Keratinocyte (primary cell): ENCODE results near the gene ALLC. TPM values are rescaled to one million over a fixed set of nuclear protein-coding genes. Genes with fewer than 3 reads are reported as not detected.

Source experiments
- DNase-seq: peaks from one replicate; pipeline ENCODE4 v3.0.0-alpha.2; 2011; ENCODE audit warnings: low read depth, missing footprints, low spot score
- FAIRE-seq: peaks from 2 replicates; lab custom pipeline; 2011; peaks lifted over from hg19 to GRCh38; lab: Jason Lieb, UNC
- H2AFZ ChIP-seq: 2 replicates; pipeline ENCODE4 v1.6.0; 2012; ENCODE audit warnings: low read length, control low read depth, inconsistent platforms; ENCODE audit not compliant: control insufficient read depth
- H3K27ac ChIP-seq: 2 replicates; pipeline ENCODE4 v1.5.1; 2011; ENCODE audit warnings: low read length; ENCODE audit not compliant: control insufficient read depth, insufficient read depth
- H3K27me3 ChIP-seq: 3 replicates; pipeline ENCODE4 v1.6.0; 2011; ENCODE audit warnings: low read length; ENCODE audit not compliant: control insufficient read depth, insufficient read depth; ENCODE audit errors: extremely low read depth
- H3K36me3 ChIP-seq, 2 experiments: 2 replicates in 1 of 2; 3 replicates in 1 of 2; pipeline ENCODE4 v1.5.1; 2011; ENCODE audit warnings: low read length in 2 of 2, mild to moderate bottlenecking in 1 of 2; ENCODE audit not compliant: control insufficient read depth in 2 of 2, insufficient read depth in 2 of 2; ENCODE audit errors: extremely low read depth in 1 of 2
- H3K4me1 ChIP-seq: 3 replicates; pipeline ENCODE4 v1.5.1; 2011; ENCODE audit warnings: low read length; ENCODE audit not compliant: control insufficient read depth, insufficient read depth; ENCODE audit errors: extremely low read depth
- H3K4me2 ChIP-seq: 3 replicates; pipeline ENCODE4 v1.6.0; 2011; ENCODE audit warnings: low read depth, low read length; ENCODE audit not compliant: control insufficient read depth, insufficient read depth; ENCODE audit errors: extremely low read depth
- H3K4me3 ChIP-seq, 3 experiments: fragments of 200-600 bp in 1 of 3; sonication (generic) in 1 of 3; 2 replicates in 2 of 3; 3 replicates in 1 of 3; pipeline ENCODE4 v1.5.1; 2011 to 2016; ENCODE audit warnings: low read length in 3 of 3, mild to moderate bottlenecking in 3 of 3, control low read depth in 2 of 3, inconsistent platforms in 1 of 3, low read depth in 1 of 3, mixed read lengths in 1 of 3, mixed run types in 1 of 3, moderate library complexity in 1 of 3; ENCODE audit not compliant: control insufficient read depth in 2 of 3, insufficient read depth in 2 of 3; ENCODE audit errors: extremely low read depth in 1 of 3
- H3K79me2 ChIP-seq: 2 replicates; pipeline ENCODE4 v1.6.0; 2012; ENCODE audit warnings: low read length; ENCODE audit not compliant: control insufficient read depth, insufficient read depth
- H3K9ac ChIP-seq: 3 replicates; pipeline ENCODE4 v1.6.0; 2011; ENCODE audit warnings: low read length; ENCODE audit not compliant: control insufficient read depth, insufficient read depth; ENCODE audit errors: extremely low read depth
- H3K9me1 ChIP-seq: 3 replicates; pipeline ENCODE4 v1.6.0; 2011; ENCODE audit warnings: low read length; ENCODE audit not compliant: control insufficient read depth, insufficient read depth; ENCODE audit errors: extremely low read depth
- H3K9me3 ChIP-seq: 2 replicates; pipeline ENCODE4 v1.5.1; 2012; ENCODE audit warnings: low read depth, low read length; ENCODE audit not compliant: control insufficient read depth
- H4K20me1 ChIP-seq: 3 replicates; pipeline ENCODE4 v1.6.0; 2011; ENCODE audit warnings: low read length; ENCODE audit not compliant: control insufficient read depth, insufficient read depth; ENCODE audit errors: extremely low read depth
- EZH2 ChIP-seq: IDR thresholded peaks from one replicate; pipeline ENCODE4 v1.6.1; 2012; ENCODE audit warnings: inconsistent platforms, mild to moderate bottlenecking, low read length, moderate library complexity
- dilution Hi-C: fragments of 300-500 bp; cut with MboI; formaldehyde crosslinking; loops from one replicate; pipeline ENCODE4 v1.7.0; 2020; ENCODE audit warnings: low sequenced_read_pairs; ENCODE audit not compliant: extremely low pct_ligation_motif_present
- polyA plus RNA-seq, 5 experiments: library from polyadenylated mRNA; depleted of rRNA in 3 of 5; stranded (reverse) in 3 of 5; stranded (forward) in 1 of 5; unstranded in 1 of 5; fragments of >200 nt; gene quantifications; 1 replicate in 1 of 5; 2 replicates in 3 of 5; 3 replicates in 1 of 5; pipeline versions ENCODE4 v1.2.1 to v1.2.3, GENCODE V29; 2011 to 2012; ENCODE audit warnings: missing spikeins in 2 of 5, low read depth in 1 of 5, low replicate concordance in 1 of 5
- TF ChIP-seq, protein P1 (sequence below), 3 experiments: IDR thresholded peaks in 1 of 3; conservative IDR thresholded peaks in 1 of 3; optimal IDR thresholded peaks in 1 of 3; 2 replicates in 2 of 3; 3 replicates in 1 of 3; pipeline versions ENCODE3 to v1.5.1; 2011; ENCODE audit warnings: low read length in 3 of 3, mild to moderate bottlenecking in 3 of 3, moderate library complexity in 2 of 3, control low read depth in 1 of 3, inconsistent platforms in 1 of 3; ENCODE audit not compliant: insufficient read depth in 2 of 3; ENCODE audit errors: extremely low read depth in 1 of 3

Gene ALLC
- polyA plus RNA-seq, 1 donor (not counting 4 experiments of a cell fraction or from before 2014, with no cell fraction given), result not detected

DNA sequence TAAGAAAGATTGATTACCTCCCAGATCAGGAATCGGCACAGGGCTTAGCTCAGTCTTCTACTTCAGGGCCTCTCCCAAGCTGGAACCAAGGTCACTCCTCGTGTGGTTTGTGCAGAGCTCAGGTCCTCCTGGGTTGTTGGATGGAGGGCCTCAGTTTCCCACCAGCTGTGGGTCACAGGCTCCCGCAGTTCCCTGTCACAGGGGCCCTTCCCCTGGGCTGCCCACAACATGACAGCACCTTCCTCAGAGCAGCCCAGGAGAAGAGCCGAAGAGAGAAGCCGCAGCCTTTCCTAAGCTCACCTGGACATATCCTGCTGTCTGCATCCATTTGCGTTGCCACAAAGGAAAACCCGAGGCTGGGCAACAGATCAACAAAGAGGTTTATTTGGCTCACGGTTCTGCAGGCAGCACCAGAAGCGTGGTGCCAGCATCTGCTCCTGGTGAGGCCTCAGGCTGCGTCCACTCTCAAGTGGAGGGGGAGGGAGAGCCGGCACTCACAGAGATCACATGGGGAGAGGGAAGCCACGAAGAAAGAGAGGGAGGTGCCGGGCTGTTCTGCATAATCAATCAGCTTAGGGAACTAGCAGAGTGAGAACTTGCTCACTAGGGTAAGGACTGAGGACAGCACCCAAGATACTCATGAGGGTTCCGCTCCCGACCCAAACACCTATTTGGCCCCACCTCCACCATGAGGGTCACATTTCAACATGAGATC lies 13.0 kb upstream of the ALLC start:
- DNase-seq (no peak), FAIRE-seq (no peak)
- no peak overlapping the region for H3K27ac ChIP-seq
- no peaks in the 10 kb centered on the region for H4K20me1 ChIP-seq
- H3K4me3 ChIP-seq, result no peak overlapping the region
- no peaks in the 10 kb centered on the region for H3K9me1 ChIP-seq
- no peak overlapping the region for H3K4me2 ChIP-seq
- no peaks in the 10 kb centered on the region for H3K36me3 ChIP-seq
- H3K27me3 ChIP-seq, result no peaks in the 10 kb centered on the region
- H3K4me1 ChIP-seq, result no peaks in the 10 kb centered on the region
- dilution Hi-C loops, result no loop called here
- H2AFZ ChIP-seq, result no peak overlapping the region
- H3K9ac ChIP-seq, result no peak overlapping the region
- H3K79me2 ChIP-seq, result no peaks in the 10 kb centered on the region
- no peaks in the 10 kb centered on the region for H3K9me3 ChIP-seq
- TF ChIP-seq EZH2, result no peak
- TF ChIP-seq, protein P1, sequence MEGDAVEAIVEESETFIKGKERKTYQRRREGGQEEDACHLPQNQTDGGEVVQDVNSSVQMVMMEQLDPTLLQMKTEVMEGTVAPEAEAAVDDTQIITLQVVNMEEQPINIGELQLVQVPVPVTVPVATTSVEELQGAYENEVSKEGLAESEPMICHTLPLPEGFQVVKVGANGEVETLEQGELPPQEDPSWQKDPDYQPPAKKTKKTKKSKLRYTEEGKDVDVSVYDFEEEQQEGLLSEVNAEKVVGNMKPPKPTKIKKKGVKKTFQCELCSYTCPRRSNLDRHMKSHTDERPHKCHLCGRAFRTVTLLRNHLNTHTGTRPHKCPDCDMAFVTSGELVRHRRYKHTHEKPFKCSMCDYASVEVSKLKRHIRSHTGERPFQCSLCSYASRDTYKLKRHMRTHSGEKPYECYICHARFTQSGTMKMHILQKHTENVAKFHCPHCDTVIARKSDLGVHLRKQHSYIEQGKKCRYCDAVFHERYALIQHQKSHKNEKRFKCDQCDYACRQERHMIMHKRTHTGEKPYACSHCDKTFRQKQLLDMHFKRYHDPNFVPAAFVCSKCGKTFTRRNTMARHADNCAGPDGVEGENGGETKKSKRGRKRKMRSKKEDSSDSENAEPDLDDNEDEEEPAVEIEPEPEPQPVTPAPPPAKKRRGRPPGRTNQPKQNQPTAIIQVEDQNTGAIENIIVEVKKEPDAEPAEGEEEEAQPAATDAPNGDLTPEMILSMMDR (optimal IDR thresholded peaks at IDR 0.05 in 1 of 3, IDR thresholded peaks at IDR 0.05 in 1 of 3, conservative IDR thresholded peaks at IDR 0.05 in 1 of 3; ENCODE audit: extremely low read depth in 1 of 3, insufficient read depth in 2 of 3, low read length in 3 of 3), result no peak

DNA sequence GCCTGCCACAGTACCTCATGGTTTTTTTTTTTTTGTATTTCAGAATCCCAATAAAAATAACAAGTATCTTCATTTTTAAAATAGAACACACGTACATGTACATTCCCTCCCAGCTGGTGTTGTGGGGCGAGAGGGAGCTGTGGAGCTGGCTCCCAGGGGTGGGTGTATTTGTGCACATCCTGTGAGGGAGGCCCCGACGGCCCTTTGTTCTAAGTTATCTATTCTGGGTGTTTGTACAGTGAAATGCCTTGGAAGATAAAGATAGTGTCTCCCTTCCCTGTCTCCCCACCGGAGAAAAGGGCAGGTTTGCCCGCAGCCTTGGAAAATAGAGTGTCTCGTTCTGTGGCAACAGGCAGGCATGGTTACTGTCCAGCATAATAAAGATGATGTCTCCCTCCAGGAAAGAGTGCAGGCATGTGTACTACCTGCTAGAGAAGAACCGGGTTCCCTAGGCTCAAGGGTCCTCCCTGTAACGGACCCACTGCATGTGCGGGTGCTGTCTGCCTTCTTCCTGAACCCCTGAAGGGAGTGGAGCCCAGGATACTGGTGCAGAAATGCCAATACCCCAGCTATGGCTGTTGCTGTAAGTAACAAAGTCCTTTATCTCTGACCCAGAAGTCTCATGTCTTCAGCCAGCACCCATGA lies 12.1 kb upstream of the ALLC start:
- Histone ChIP-seq H3K4me1 (peaks cover 2% of the 10 kb centered on the region), H3K27me3 (no peaks in the 10 kb centered on the region), H4K20me1 (no peaks in the 10 kb centered on the region), H3K79me2 (no peaks in the 10 kb centered on the region), H3K9ac (no peak overlapping the region), H3K4me2 (no peak overlapping the region), H3K9me3 (no peaks in the 10 kb centered on the region), H3K9me1 (no peaks in the 10 kb centered on the region), H3K4me3 (no peak overlapping the region), H3K36me3 (no peaks in the 10 kb centered on the region), H2AFZ (no peak overlapping the region), H3K27ac (no peak overlapping the region)
- FAIRE-seq, result no peak
- TF ChIP-seq, protein P1 (optimal IDR thresholded peaks at IDR 0.05 in 1 of 3, IDR thresholded peaks at IDR 0.05 in 1 of 3, conservative IDR thresholded peaks at IDR 0.05 in 1 of 3; ENCODE audit: extremely low read depth in 1 of 3, insufficient read depth in 2 of 3, low read length in 3 of 3), result no peak
- TF ChIP-seq EZH2, result no peak
- dilution Hi-C loops, result no loop called here
- DNase-seq, result no peak
